B cell (primary cell): ENCODE data around the gene PHF13. TPM values are rescaled to one million over a fixed set of nuclear protein-coding genes. Genes with fewer than 3 reads are reported as not detected.
"Not testable (repeated sequence)": the region's sequence is repeated elsewhere in the genome, so short reads cannot be mapped to it uniquely, and the experiment has no call there.

Experiments
- ATAC-seq: fragments of 200-7000 bp; cut with Tn5 transposase; one replicate; pipeline ENCODE4 v1.10.0; 2021; ENCODE audit warnings: low read depth, mild to moderate bottlenecking, moderate number of reproducible peaks, moderate library complexity
- CTCF ChIA-PET: fragments of 350-600 bp; sonication (Branson Sonifier 250); formaldehyde crosslinking; loops from one replicate; lab custom pipeline; 2021; ENCODE audit warnings: antibody characterized with exemption, inconsistent platforms; lab: Charles Lee
- POLR2A ChIA-PET: fragments of 350-600 bp; sonication (Branson Sonifier 250); formaldehyde crosslinking; loops from one replicate; lab custom pipeline; 2021; ENCODE audit warnings: antibody characterized with exemption; lab: Charles Lee
- DNase-seq: peaks from one replicate; pipeline ENCODE4 v3.0.0; 2013
- H2AFZ ChIP-seq: 2 replicates; pipeline ENCODE4 v1.6.1; 2012; ENCODE audit warnings: mild to moderate bottlenecking, low read depth, low read length; ENCODE audit not compliant: insufficient read depth, poor library complexity, severe bottlenecking
- H3K27ac ChIP-seq, 2 donors: 1 replicate in 1 of 2; 2 replicates in 1 of 2; pipeline ENCODE4 v1.5.1; 2012 to 2013; ENCODE audit warnings: low read length in 2 of 2, mild to moderate bottlenecking in 2 of 2, moderate library complexity in 1 of 2
- H3K27me3 ChIP-seq, 4 experiments: fragments of 200-600 bp in 1 of 4; sonication (generic) in 1 of 4; replicated peaks in 1 of 4; 1 replicate in 2 of 4; 2 replicates in 2 of 4; pipeline versions ENCODE4 v1.6.1 to v1.7.0; 2013 to 2016; ENCODE audit warnings: low read length in 3 of 4, mild to moderate bottlenecking in 2 of 4, mixed read lengths in 1 of 4, moderate library complexity in 1 of 4; ENCODE audit not compliant: insufficient read depth in 4 of 4, control insufficient read depth in 3 of 4; ENCODE audit errors: control extremely low read depth in 1 of 4
- H3K36me3 ChIP-seq, 2 experiments: replicated peaks in 1 of 2; 1 replicate in 1 of 2; 2 replicates in 1 of 2; pipeline versions ENCODE4 v1.6.1 to v1.7.1; 2013; ENCODE audit warnings: low read length in 1 of 2; ENCODE audit not compliant: insufficient read depth in 2 of 2, control insufficient read depth in 1 of 2; ENCODE audit errors: control extremely low read depth in 1 of 2, extremely low read depth in 1 of 2
- H3K4me1 ChIP-seq, 2 donors: fragments of 200-600 bp in 1 of 2; sonication (generic) in 1 of 2; 1 replicate in 1 of 2; 2 replicates in 1 of 2; pipeline versions ENCODE4 v1.5.1 to v1.6.1; 2013 to 2017; ENCODE audit warnings: low read length in 2 of 2; ENCODE audit not compliant: control insufficient read depth in 2 of 2, insufficient read depth in 2 of 2
- H3K4me2 ChIP-seq: replicated peaks from 2 replicates; pipeline ENCODE3; 2012; ENCODE audit warnings: mild to moderate bottlenecking, low read depth, low read length; ENCODE audit not compliant: poor library complexity, severe bottlenecking
- H3K4me3 ChIP-seq, 5 experiments: fragments of 200-600 bp in 1 of 5; sonication (generic) in 1 of 5; 1 replicate in 3 of 5; 2 replicates in 2 of 5; pipeline versions ENCODE4 v1.5.1 to v1.7.0; 2011 to 2016; ENCODE audit warnings: low read length in 4 of 5, mild to moderate bottlenecking in 4 of 5, low read depth in 2 of 5, control low read depth in 1 of 5, moderate library complexity in 1 of 5; ENCODE audit not compliant: insufficient read depth in 1 of 5; ENCODE audit errors: control extremely low read depth in 1 of 5, extremely low read depth in 1 of 5
- H3K79me2 ChIP-seq: fragments of 200-600 bp; sonication (generic); one replicate; pipeline ENCODE4 v1.6.0; 2016; ENCODE audit warnings: low read length; ENCODE audit not compliant: control insufficient read depth, insufficient read depth
- H3K9ac ChIP-seq: fragments of 200-600 bp; sonication (generic); 2 replicates; pipeline ENCODE4 v1.6.1; 2017; ENCODE audit warnings: mild to moderate bottlenecking, low read length, moderate library complexity
- H3K9me3 ChIP-seq, 3 donors: one replicate each; pipeline versions ENCODE4 v1.6.1 to v1.7.1; 2013; ENCODE audit warnings: low read length in 2 of 3; ENCODE audit not compliant: control insufficient read depth in 2 of 3, insufficient read depth in 1 of 3; ENCODE audit errors: control extremely low read depth in 1 of 3
- H4K20me1 ChIP-seq: 2 replicates; pipeline ENCODE4 v1.6.0; 2012; ENCODE audit warnings: mild to moderate bottlenecking, low read length; ENCODE audit not compliant: insufficient read depth, control insufficient read depth, poor library complexity, severe bottlenecking
- H3K27ac Mint-ChIP-seq: one replicate; pipeline ENCODE4 v1.8.0; 2021; ENCODE audit warnings: mixed read lengths
- H3K27me3 Mint-ChIP-seq: one replicate; pipeline ENCODE4 v1.8.0; 2021; ENCODE audit warnings: mixed read lengths
- H3K4me1 Mint-ChIP-seq: one replicate; pipeline ENCODE4 v1.8.0; 2021; ENCODE audit warnings: mixed read lengths
- H3K4me3 Mint-ChIP-seq: one replicate; pipeline ENCODE4 v1.8.0; 2021; ENCODE audit warnings: mixed read lengths
- H3K9me3 Mint-ChIP-seq: one replicate; pipeline ENCODE4 v1.8.0; 2022; ENCODE audit warnings: mixed read lengths; ENCODE audit not compliant: insufficient read depth
- EZH2 ChIP-seq: IDR thresholded peaks from 2 replicates; pipeline ENCODE4 v1.6.1; 2012; ENCODE audit warnings: borderline replicate concordance, low read depth, mild to moderate bottlenecking, moderate library complexity, low read length; ENCODE audit not compliant: insufficient read depth, poor library complexity, severe bottlenecking
- WGBS: methylation state at CpG from one replicate; pipeline ENCODE4 v1.1.5; 2013; ENCODE audit warnings: missing lambda C conversion rate; ENCODE audit not compliant: insufficient coverage; 5-methylcytosine and 5-hydroxymethylcytosine counted together
- intact Hi-C: fragments of 100-400 bp; cut with micrococcal nuclease; formaldehyde crosslinking; loops from one replicate; pipeline ENCODE4 v1.10.0; 2022
- polyA plus RNA-seq: library from polyadenylated mRNA; depleted of rRNA; stranded (reverse); fragments of >200 nt; gene quantifications from 2 replicates; pipeline ENCODE4 v1.2.3, GENCODE V29; 2012
- total RNA-seq, 2 donors: library from RNA; stranded (reverse); fragments of 120-200 nt in 1 of 2; gene quantifications; 1 replicate in 1 of 2; 2 replicates in 1 of 2; pipeline versions ENCODE4 v1.2.3 to v1.2.4, GENCODE V29; 2013 to 2022
- TF ChIP-seq, protein P1 (sequence below): fragments of 200-600 bp; IDR thresholded peaks from one replicate; pipeline ENCODE4 v1.8.0; 2022; ENCODE audit warnings: antibody characterized with exemption, mild to moderate bottlenecking

The PHF13 gene
- total and polyA plus RNA-seq, 2 donors (not counting 1 experiment from before 2014, with no cell fraction given): 5.3 to 11.0 TPM

DNA sequence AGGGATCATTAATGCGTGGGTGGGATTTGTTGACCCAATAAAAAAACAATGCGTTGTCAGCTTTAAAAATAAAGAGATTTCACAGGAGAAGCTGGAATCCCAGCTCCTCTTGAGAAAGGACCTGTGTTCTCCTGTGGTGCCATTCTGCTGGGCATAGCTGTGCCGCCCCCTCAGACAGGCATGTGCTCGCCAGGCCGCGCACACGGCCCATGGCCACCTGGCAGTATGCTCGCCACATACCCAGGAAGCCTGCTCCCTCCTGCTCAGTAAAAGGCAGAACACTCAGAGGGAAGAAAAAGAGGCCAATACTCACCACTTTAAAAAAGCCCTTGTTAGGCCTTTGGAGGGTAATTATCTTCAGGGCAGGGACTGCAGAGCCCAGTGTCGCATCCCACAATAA, 24.2 kb downstream of the PHF13 start:
- ChIA-PET CTCF (interaction anchor here (0.6 kb wide), 1 partner anchor 93 kb away, joined by 3 read pairs; no protein-coding TSS in a partner anchor), POLR2A (no interaction called here)
- no peak overlapping the region for H3K27ac ChIP-seq
- WGBS: 95% methylated on average over 9 of the region's 9 CpGs
- H3K4me3 ChIP-seq: no peak overlapping the region
- no peaks in the 10 kb centered on the region for H4K20me1 ChIP-seq
- H3K79me2 ChIP-seq: no peaks in the 10 kb centered on the region
- ATAC-seq (no peak), DNase-seq (no peak)
- no peaks in the 10 kb centered on the region for H3K4me1 ChIP-seq
- H3K4me2 ChIP-seq: no peak overlapping the region
- intact Hi-C loops: no loop called here
- Mint-ChIP-seq H3K27ac (no peak overlapping the region), H3K9me3 (no peaks in the 10 kb centered on the region), H3K4me3 (no peak overlapping the region), H3K27me3 (no peaks in the 10 kb centered on the region), H3K4me1 (no peaks in the 10 kb centered on the region)
- H3K9me3 ChIP-seq: no peaks in the 10 kb centered on the region
- H3K27me3 ChIP-seq: no peaks in the 10 kb centered on the region
- H3K36me3 ChIP-seq: peaks cover 4 to 42% of the 10 kb centered on the region in 2 experiments
- H3K9ac ChIP-seq: no peak overlapping the region
- TF ChIP-seq, protein P1, sequence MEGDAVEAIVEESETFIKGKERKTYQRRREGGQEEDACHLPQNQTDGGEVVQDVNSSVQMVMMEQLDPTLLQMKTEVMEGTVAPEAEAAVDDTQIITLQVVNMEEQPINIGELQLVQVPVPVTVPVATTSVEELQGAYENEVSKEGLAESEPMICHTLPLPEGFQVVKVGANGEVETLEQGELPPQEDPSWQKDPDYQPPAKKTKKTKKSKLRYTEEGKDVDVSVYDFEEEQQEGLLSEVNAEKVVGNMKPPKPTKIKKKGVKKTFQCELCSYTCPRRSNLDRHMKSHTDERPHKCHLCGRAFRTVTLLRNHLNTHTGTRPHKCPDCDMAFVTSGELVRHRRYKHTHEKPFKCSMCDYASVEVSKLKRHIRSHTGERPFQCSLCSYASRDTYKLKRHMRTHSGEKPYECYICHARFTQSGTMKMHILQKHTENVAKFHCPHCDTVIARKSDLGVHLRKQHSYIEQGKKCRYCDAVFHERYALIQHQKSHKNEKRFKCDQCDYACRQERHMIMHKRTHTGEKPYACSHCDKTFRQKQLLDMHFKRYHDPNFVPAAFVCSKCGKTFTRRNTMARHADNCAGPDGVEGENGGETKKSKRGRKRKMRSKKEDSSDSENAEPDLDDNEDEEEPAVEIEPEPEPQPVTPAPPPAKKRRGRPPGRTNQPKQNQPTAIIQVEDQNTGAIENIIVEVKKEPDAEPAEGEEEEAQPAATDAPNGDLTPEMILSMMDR: no peak
- TF ChIP-seq EZH2: no peak
- no peak overlapping the region for H2AFZ ChIP-seq

DNA sequence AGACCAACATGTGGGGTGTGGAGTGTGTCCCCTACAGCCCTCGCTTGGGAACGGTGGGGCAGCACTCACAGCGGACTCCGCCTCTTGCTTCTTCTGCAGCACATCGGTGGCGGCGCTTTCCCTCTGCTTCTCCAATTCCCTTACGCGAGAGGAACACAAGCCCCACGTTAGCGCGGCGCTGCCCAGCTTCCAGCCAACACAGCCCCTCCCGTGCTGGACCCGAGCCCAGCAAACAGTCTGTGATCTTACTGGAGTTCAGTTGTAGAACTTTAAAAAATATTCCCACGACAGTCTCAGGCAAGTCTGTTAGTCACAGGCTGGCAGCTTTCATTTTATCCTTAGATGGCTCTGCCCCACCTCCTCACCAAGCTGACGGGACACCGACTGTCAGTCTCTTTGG, 24.7 kb downstream of the PHF13 start:
- peaks cover 4 to 39% of the 10 kb centered on the region in 2 experiments for H3K36me3 ChIP-seq
- Mint-ChIP-seq H3K9me3 (no peaks in the 10 kb centered on the region), H3K27ac (no peak overlapping the region), H3K27me3 (no peaks in the 10 kb centered on the region), H3K4me1 (no peaks in the 10 kb centered on the region), H3K4me3 (no peak overlapping the region)
- no peaks in the 10 kb centered on the region for H3K27me3 ChIP-seq
- no peaks in the 10 kb centered on the region for H3K4me1 ChIP-seq
- ATAC-seq: no peak
- H3K4me2 ChIP-seq: no peak overlapping the region
- H3K79me2 ChIP-seq: no peaks in the 10 kb centered on the region
- no peak overlapping the region for H3K4me3 ChIP-seq
- WGBS: 98% methylated on average over 15 of the region's 18 CpGs
- DNase-seq: no peak
- H3K9me3 ChIP-seq: no peaks in the 10 kb centered on the region
- H3K27ac ChIP-seq: no peak overlapping the region
- no peak overlapping the region for H3K9ac ChIP-seq
- intact Hi-C loops: no loop called here
- no peaks in the 10 kb centered on the region for H4K20me1 ChIP-seq
- no peak for TF ChIP-seq EZH2
- TF ChIP-seq, protein P1: no peak
- CTCF ChIA-PET: interaction anchor here (0.6 kb wide), 1 partner anchor 94 kb away, joined by 3 read pairs; no protein-coding TSS in a partner anchor
- POLR2A ChIA-PET: no interaction called here
- H2AFZ ChIP-seq: no peak overlapping the region

DNA sequence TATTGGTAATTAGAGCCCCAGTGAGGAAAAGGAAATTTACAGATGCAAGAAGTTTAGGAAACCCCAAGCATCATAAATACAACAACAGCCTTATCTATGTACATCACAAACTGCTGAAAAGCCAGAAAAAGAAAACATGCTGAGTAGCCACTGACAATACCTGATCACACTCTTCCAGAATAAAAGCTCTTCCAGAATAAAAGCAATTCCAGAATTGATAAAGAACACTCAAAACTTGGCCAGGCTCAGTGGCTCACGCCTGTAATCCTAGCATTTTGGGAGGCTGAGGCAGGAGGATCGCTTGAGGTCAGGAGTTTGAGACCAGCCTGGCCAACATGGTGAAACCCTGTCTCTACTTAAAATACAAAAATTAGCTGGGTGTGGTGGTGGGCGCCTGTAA, 27.3 kb downstream of the PHF13 start:
- H3K9ac ChIP-seq, H3K9me3 ChIP-seq, H3K79me2 ChIP-seq, ATAC-seq, H3K4me3 Mint-ChIP-seq, H3K4me3 ChIP-seq, H3K27me3 Mint-ChIP-seq, H3K27ac Mint-ChIP-seq, DNase-seq, POLR2A ChIA-PET, H4K20me1 ChIP-seq, H3K9me3 Mint-ChIP-seq, H3K27me3 ChIP-seq, H3K4me1 Mint-ChIP-seq, H2AFZ ChIP-seq, H3K4me1 ChIP-seq, intact Hi-C loops, H3K27ac ChIP-seq, H3K4me2 ChIP-seq: not testable (repeated sequence)
- H3K36me3 ChIP-seq: peaks cover 4 to 38% of the 10 kb centered on the region in 2 experiments
- 100% methylated on average over 1 of the region's 3 CpGs for WGBS
- CTCF ChIA-PET: interaction anchor here (0.9 to 1.0 kb wide), 3 partner anchors 24 to 155 kb away, joined by 3 to 4 read pairs (median 3); partner anchors contain the start of gene TAS1R1
